Mesenteric fat pad (tissue), 1 donor: Measurements from ENCODE around the gene PPAN. TPM values are rescaled to one million over a fixed set of nuclear protein-coding genes. Genes with fewer than 3 reads are reported as not detected.

Experiments used
- DNase-seq: peaks from one replicate; pipeline ENCODE4 v3.0.0-alpha.2; 2020; ENCODE audit warnings: low spot score
- total RNA-seq: library from RNA; stranded (reverse); fragmentation: NEBNext Ultra II Directional; extraction: Animal tissue kit (Norgen Biotek cat#: 25700); gene quantifications from one replicate; pipeline ENCODE4 v1.2.1, GENCODE V29; 2021
- donor health status: DM: yes; HTN: yes; CAD: no.

The PPAN gene
- total RNA-seq, 1 donor from 2014 or later = 52.1 TPM

DNA sequence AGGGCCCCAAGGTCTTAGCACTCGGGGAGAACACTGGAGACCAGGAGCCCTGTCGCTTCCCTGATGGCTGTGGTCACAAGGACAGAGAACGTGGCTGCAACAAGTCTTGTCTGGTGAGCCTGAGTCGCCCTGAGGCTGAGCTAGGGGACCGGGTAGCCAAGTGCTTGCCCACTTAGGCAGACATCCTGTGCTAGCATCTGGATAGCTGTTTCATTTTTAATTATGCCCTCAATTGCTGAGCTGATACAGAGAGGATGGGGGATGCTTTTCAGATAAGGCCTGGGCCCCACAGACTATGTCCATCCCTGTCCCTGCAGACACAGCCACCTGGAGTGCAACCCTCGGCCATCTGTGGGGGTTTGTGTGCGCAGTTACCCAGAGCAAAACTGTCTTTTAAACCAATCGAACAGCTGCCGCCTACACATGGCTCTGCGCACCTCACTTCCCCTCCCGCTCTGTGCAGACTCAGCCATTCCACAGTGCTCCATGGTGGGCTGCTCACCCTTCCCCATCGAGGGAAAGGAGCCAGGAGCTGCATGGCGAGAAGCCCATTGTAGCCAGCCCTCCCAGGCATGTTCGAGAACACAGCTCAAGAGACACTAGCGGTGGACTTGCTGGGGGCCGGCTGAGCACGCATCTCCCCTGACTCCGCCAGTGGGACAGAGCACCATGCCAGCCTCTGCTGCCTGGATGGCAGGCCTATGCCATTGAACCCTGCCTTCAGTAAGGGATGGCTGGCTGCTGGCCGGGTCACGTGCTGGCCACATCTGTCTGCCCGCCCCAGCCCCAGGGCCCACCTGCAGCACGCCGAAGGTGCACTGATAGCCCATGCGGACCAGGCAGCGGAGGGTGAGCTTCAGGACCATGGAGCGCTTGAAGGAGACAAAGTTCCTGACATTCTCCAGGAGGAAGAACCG, 33.0 kb downstream of the PPAN start:
- DNase-seq = no peak

DNA sequence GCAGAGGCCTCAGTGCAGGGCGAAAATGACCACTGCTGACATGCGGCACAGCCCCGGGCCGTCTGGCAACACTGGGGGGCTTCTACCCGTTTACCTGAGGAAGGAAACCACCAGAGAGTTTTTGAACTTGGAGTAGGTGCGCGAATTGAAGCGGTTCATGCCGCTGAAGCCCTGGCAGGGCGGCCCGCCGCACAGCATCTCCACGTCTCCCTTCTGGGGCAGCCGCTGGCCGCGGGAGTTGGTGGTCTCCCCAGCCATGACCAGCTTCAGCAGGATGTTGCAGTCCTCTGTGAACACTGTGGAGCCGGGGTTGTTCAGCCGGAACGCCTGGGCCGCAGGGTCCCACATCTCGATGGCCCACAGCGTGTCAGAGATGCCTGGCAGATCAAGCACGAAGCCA, 33.8 kb downstream of the PPAN start:
- no peak for DNase-seq

GRCh38 chr19:10141479-10141878, 35.3 kb downstream of the PPAN start:
- no peak for DNase-seq

DNA sequence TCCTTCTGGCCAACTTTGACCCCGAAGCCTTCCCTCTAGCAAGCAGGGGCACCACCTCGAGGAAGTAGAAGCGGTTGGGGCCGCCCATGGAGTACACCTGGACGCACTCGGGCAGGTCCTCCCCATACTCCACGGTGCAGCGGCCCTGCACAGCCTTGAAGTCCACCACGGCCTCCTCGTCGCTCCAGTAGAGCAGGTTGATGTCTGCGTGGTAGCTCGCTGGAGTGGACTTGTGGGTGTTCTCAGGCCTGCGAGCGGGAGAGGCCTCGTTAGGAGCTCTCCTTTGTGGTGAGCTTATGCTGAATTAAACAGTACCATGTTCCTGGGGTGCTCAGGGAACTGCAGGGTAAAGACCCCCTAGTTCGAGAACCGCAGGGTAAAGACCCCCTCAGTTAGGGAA, 35.8 kb downstream of the PPAN start:
- DNase-seq = no peak

GRCh38 chr19:10142701-10143375, 36.7 kb downstream of the PPAN start:
- no peak for DNase-seq

DNA sequence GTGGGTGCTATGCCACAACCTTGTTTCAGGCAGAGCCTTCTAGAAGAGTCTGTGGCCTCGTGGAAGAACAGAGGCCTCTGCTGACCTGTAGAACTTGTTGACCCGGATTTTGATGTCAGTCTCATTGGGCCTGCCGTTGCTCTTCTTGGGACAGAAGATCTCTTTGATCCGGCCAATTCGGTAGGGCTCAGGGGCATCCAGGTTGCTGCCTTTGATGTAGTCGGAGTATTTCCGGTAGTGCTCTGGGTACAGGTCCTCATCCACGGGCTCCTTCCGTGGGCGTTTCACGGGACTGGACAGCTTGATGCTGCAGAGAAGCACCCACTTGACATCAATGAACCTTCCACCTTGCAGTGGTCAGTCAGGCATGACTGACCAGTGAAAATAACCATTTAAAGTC, 37.5 kb downstream of the PPAN start:
- no peak for DNase-seq

- DNase-seq = no peak
These were observed 38.2 kb downstream of the PPAN start for GRCh38 chr19:10144361-10144760.

GRCh38 chr19:10145031-10145430, 38.9 kb downstream of the PPAN start:
- DNase-seq = no peak

- no peak for DNase-seq
These were observed 40.0 kb downstream of the PPAN start for GRCh38 chr19:10146142-10146541.

DNA sequence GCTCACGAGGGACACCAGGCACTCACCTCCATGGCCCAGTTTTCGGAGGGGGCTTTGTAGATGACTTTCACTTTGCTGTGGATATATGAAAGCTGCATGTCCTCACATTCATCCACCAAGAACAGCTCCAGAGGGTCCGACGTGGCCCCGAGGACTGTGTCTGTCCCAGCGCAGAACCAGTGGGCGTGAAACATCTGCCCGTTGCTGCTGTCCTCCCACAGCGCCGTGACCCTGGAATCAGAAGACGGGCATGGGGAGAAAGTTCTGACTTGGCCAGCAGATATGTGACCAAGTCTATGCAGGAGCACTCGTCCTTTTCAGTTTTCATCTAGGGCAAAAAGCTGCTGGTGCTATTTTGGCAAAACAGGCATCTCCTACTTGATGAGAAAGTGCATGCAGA, 43.3 kb downstream of the PPAN start:
- DNase-seq = no peak

GRCh38 chr19:10151521-10151920, 45.4 kb downstream of the PPAN start:
- no peak for DNase-seq

DNA sequence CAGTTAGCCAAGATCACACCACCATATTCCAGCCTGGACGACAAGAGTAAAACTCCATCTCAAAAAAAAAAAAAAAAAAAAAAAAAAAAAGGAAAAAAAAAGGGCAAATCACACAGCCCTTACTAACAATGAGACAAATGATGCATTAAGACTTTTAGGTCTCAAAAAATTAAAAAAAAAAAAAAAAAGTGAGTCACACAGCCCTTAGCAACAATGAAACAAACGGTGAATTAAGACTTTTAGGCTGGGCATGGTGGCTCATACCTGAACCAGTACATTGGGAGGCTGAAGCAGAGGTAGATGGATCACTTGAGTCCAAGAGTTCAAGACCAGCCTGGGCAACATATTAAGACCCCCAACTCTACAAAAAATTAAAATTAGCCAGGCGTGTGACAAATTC, 45.9 kb downstream of the PPAN start:
- DNase-seq = no peak

DNA sequence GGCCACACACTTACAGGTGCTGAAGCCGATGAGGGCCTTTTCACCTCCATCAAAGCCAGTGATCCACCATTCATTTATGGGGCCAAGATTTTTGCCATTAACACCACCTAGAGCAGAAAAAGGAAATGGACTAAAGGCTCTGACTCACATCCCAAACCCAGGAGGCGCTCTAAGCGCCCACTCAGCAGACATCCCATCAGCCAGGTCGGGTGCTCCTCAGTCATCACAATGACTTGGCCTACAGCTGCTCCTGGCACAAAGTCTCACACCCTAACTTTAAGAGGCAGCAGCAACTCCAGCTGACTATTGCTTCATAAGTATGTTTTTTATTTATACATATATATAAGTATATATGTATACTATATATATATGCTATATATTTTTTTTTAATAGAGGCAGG, 49.7 kb downstream of the PPAN start:
- no peak for DNase-seq

- DNase-seq = no peak
These were observed 51.9 kb downstream of the PPAN start for GRCh38 chr19:10158071-10158470.

DNA sequence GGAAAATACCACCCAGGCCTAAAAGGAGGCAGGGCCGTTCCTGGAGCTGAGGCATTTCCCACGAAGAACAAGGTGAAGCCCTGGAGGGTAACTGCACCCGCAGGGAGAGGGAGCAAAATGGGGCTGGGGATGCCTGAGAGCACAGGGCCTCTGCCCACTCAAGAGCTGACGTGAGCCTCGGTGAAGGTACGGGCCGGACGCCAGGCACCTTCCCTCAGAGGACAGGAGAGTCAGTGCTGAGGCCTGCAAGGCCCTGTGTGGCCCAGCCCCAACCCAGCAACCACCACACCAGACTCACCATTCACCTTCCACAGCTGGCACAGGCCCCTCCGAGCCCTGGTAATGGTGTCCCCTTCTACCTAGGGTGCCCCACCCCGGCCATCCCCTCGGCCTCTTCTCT, 52.3 kb downstream of the PPAN start:
- no peak for DNase-seq

- DNase-seq = no peak
These were observed 53.4 kb downstream of the PPAN start for GRCh38 chr19:10159610-10160009.

Other genes with a start within 250 kb of the PPAN start
- 15.9 TPM for gene OLFM2, start 169.8 kb upstream of the PPAN start, total RNA-seq
- 30.2 TPM for gene COL5A3, start 95.9 kb upstream of the PPAN start, total RNA-seq
- gene RDH8, start 92.9 kb upstream of the PPAN start, total RNA-seq = not detected
- gene SHFL, start 20.0 kb upstream of the PPAN start, total RNA-seq = 29.3 TPM
- gene ANGPTL6, start 3.7 kb upstream of the PPAN start, total RNA-seq = 0.42 TPM
- 17.7 TPM for gene P2RY11, start 5.3 kb downstream of the PPAN start, total RNA-seq
- gene EIF3G, start 13.5 kb downstream of the PPAN start, total RNA-seq = 189 TPM
- 57.7 TPM for gene DNMT1, start 88.6 kb downstream of the PPAN start, total RNA-seq
- gene S1PR2, start 125.0 kb downstream of the PPAN start, total RNA-seq = 13.3 TPM
- gene MRPL4, start 145.9 kb downstream of the PPAN start, total RNA-seq = 54.5 TPM
- gene ICAM1, start 164.8 kb downstream of the PPAN start, total RNA-seq = 77.1 TPM
- gene ICAM4, start 180.6 kb downstream of the PPAN start, total RNA-seq = 2.3 TPM
- 1.2 TPM for gene ICAM5, start 183.6 kb downstream of the PPAN start, total RNA-seq
- gene ZGLP1, start 203.5 kb downstream of the PPAN start, total RNA-seq = 0.55 TPM
- 18.2 TPM for gene FDX2, start 209.7 kb downstream of the PPAN start, total RNA-seq
- gene RAVER1, start 227.2 kb downstream of the PPAN start, total RNA-seq = 23.0 TPM
- 25.0 TPM for gene ICAM3, start 233.3 kb downstream of the PPAN start, total RNA-seq